GM19395 (cell line): ENCODE results near the gene IMMP2L.

Source experiments
- ATAC-seq: cut with Tn5 transposase; IDR thresholded peaks from one replicate; pipeline ENCODE4 v1.9.1; 2021; ENCODE audit warnings: mild to moderate bottlenecking, moderate library complexity; ENCODE audit not compliant: unreplicated experiment

The IMMP2L gene

GRCh38 chr7:110911632-110912031 lies 650.7 kb downstream of the IMMP2L start:
- ATAC-seq, result no peak

GRCh38 chr7:110909117-110909516 lies 653.2 kb downstream of the IMMP2L start:
- ATAC-seq, result no peak

GRCh38 chr7:110905773-110906566 lies 656.3 kb downstream of the IMMP2L start:
- ATAC-seq, result no peak

- ATAC-seq, result no peak
Observed at GRCh38 chr7:110898516-110898915, 663.8 kb downstream of the IMMP2L start.

GRCh38 chr7:110897538-110897937 lies 664.8 kb downstream of the IMMP2L start:
- no peak for ATAC-seq

- no peak for ATAC-seq
Observed at GRCh38 chr7:110894111-110894510, 668.2 kb downstream of the IMMP2L start.

GRCh38 chr7:110891197-110891596 lies 671.1 kb downstream of the IMMP2L start:
- ATAC-seq, result no peak

GRCh38 chr7:110890101-110890500 lies 672.2 kb downstream of the IMMP2L start:
- ATAC-seq, result no peak

GRCh38 chr7:110889335-110889734 lies 673.0 kb downstream of the IMMP2L start:
- ATAC-seq, result no peak

GRCh38 chr7:110888641-110889040 lies 673.7 kb downstream of the IMMP2L start:
- no peak for ATAC-seq

- no peak for ATAC-seq
Observed at GRCh38 chr7:110885474-110885873, 676.8 kb downstream of the IMMP2L start.

- no peak for ATAC-seq
Observed at GRCh38 chr7:110881721-110882120, 680.6 kb downstream of the IMMP2L start.

- ATAC-seq, result no peak
Observed at GRCh38 chr7:110880971-110881370, 681.3 kb downstream of the IMMP2L start.

- ATAC-seq, result no peak
Observed at GRCh38 chr7:110877016-110877415, 685.3 kb downstream of the IMMP2L start.

- ATAC-seq, result no peak
Observed at GRCh38 chr7:110875346-110875745, 686.9 kb downstream of the IMMP2L start.

GRCh38 chr7:110871856-110872255 lies 690.4 kb downstream of the IMMP2L start:
- no peak for ATAC-seq

- no peak for ATAC-seq
Observed at GRCh38 chr7:110870926-110871325, 691.4 kb downstream of the IMMP2L start.

GRCh38 chr7:110868458-110868857 lies 693.8 kb downstream of the IMMP2L start:
- ATAC-seq, result no peak

- ATAC-seq, result no peak
Observed at GRCh38 chr7:110867771-110868170, 694.5 kb downstream of the IMMP2L start.

- no peak for ATAC-seq
Observed at GRCh38 chr7:110863258-110863657, 699.0 kb downstream of the IMMP2L start.

- ATAC-seq, result no peak
Observed at GRCh38 chr7:110861163-110861562, 701.1 kb downstream of the IMMP2L start.

GRCh38 chr7:110857106-110857505 lies 705.2 kb downstream of the IMMP2L start:
- ATAC-seq, result no peak

- no peak for ATAC-seq
Observed at GRCh38 chr7:110856704-110857103, 705.6 kb downstream of the IMMP2L start.
